ENCODE measurements around the gene SEC62. TPM values are rescaled to one million over a fixed set of nuclear protein-coding genes. Genes with fewer than 3 reads are reported as not detected.
"Not testable (repeated sequence)": the region's sequence is repeated elsewhere in the genome, so short reads cannot be mapped to it uniquely, and the experiment has no call there.

The SEC62 gene
- total RNA-seq, 1 donor from 2014 or later: 72.1 TPM

DNA sequence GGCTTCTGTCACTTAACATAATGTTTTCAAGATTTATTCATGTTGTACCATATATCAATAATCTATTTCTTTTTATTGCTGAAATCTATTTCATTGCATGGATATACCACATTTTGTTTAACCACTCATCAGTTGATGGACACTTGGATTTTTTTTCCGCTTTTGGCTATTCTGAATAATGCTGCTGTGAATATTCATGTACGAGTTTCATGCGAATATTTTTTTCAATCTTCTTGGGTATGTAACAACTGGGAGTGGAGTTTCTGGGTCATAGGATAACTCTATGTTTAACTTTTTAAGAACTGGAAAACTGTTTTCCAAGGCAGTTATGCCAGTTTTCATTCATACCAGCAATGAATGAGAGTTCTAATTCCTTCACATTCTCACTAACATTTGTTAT, 49.5 kb downstream of the SEC62 start:
- Mint-ChIP-seq H3K27me3 (peaks cover 12% of the 10 kb centered on the region), H3K9me3 (no peaks in the 10 kb centered on the region), H3K4me3 (no peak overlapping the region), H3K27ac (no peak overlapping the region), H3K36me3 (ENCODE audit: low read depth) (no peaks in the 10 kb centered on the region), H3K4me1 (peaks cover 4% of the 10 kb centered on the region)
- no peak for DNase-seq
- intact Hi-C loops (cut with micrococcal nuclease): no loop called here

DNA sequence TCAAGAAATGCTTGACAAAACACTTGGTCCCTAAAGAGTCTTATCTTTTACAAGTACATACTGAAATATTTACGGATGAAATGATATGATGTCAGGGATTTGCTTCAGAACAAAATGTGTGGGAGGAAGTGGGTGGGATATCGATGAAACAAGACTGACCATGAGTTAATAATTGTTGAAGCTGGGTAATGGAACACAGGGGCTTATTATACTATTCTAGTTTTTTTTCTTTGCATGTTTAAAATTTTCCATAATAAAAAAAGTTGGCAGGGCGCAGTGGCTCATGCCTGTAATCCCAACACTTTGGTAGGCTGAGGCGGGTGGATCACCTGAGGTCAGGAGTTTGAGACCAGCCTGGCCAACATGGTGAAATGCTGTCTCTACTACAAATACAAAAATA, 52.7 kb downstream of the SEC62 start:
- H3K4me1 Mint-ChIP-seq; H3K27ac Mint-ChIP-seq; H3K9me3 Mint-ChIP-seq; intact Hi-C loops (cut with micrococcal nuclease); H3K36me3 Mint-ChIP-seq (ENCODE audit: low read depth); H3K4me3 Mint-ChIP-seq; DNase-seq: not testable (repeated sequence)
- H3K27me3 Mint-ChIP-seq: peaks cover 17% of the 10 kb centered on the region

DNA sequence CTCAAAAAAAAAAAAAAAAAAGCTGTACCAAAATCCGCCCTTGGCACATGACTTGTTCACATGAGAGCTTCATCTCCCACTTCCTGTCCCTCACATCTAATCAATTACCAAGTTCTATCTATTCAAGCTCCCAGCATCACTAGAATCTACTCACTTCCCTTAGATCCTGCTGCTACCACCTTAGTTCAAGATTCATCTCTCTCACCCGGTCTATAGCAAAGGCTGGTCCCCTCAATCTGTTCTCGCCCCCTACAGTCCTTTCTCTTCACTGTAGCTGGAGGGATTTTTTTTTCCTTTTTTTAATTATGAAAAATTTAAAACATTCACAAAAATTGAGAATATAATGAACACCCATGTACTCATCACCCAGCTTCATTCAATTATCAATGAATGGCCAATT, 54.5 kb downstream of the SEC62 start:
- Mint-ChIP-seq H3K27ac (no peak overlapping the region), H3K9me3 (peaks cover 5% of the 10 kb centered on the region), H3K4me3 (no peak overlapping the region), H3K4me1 (peaks cover 7% of the 10 kb centered on the region), H3K36me3 (ENCODE audit: low read depth) (peaks cover 2% of the 10 kb centered on the region), H3K27me3 (peaks cover 20% of the 10 kb centered on the region)
- intact Hi-C loops (cut with micrococcal nuclease): no loop called here
- DNase-seq: no peak

DNA sequence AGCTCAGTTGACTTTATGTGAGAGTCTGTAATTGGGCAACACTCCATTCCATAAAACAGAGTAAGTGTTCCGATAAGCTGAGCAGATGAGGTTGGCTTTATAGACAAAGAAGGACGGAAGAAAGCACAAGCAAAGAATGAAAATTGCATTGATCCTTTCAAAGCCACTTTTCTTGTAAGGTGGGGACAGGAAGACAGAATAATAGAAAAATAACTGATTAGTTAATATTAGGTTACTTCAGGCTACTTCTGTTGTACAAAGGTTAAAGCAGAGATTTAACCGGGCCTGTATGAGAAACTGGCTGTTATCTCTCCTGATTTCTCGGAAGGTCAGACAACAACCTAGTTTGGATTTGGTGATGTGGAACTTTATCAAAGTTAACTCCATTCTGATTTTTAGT, 55.7 kb downstream of the SEC62 start:
- H3K4me3 Mint-ChIP-seq: no peak overlapping the region
- H3K27me3 Mint-ChIP-seq: peaks cover 10% of the 10 kb centered on the region
- intact Hi-C loops (cut with micrococcal nuclease): no loop called here

DNA sequence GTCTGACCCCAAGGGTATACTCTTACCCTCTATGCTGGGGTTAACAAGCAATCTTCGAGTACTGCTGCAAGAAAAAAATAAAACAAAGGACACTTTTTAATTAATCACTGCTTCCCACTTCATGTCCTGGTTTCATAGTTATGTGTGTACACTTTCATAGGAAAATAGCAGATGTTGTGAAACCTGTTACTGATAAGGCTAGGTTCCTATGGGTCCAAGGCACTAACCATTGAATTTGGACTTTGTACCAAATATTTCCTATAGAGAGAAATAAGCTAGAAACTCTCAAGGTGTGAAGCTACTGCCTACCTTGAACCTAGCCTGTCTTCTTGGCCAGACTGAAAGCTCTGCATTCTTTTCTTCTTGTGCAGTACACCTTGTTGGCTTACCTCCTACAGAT, 56.6 kb downstream of the SEC62 start:
- intact Hi-C loops (cut with micrococcal nuclease): no loop called here
- Mint-ChIP-seq H3K4me1 (peaks cover 16% of the 10 kb centered on the region), H3K4me3 (no peak overlapping the region), H3K27me3 (peaks cover 9% of the 10 kb centered on the region), H3K9me3 (peaks cover 13% of the 10 kb centered on the region), H3K27ac (no peak overlapping the region), H3K36me3 (ENCODE audit: low read depth) (peaks cover 4% of the 10 kb centered on the region)
- DNase-seq: no peak

More for the DNA sequence above, 55.7 kb downstream of the SEC62 start:
- Mint-ChIP-seq H3K9me3 (peaks cover 9% of the 10 kb centered on the region), H3K4me1 (peaks cover 11% of the 10 kb centered on the region), H3K36me3 (ENCODE audit: low read depth) (peaks cover 2% of the 10 kb centered on the region), H3K27ac (no peak overlapping the region)
- DNase-seq: no peak

DNA sequence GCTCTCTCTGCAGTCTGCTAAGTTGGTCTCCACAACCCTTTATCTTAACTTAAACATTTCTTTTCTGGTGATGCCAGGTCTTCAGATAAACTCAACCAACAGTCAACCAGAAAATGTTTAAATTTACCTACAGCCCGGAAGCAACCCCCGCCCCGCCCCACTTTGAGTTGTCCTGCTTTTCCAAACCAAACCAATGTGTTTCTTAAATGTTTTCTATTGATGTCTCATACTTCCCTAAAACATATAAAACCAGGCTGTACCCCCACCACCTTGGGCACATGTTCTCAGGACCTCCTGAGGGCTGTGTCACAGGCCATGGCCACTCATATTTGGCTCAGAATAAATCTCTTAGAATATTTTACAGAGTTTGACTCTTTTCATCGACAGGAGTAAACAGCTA, 58.0 kb downstream of the SEC62 start:
- DNase-seq: no peak
- Mint-ChIP-seq H3K4me3 (no peak overlapping the region), H3K27ac (no peak overlapping the region), H3K4me1 (peaks cover 16% of the 10 kb centered on the region), H3K27me3 (peaks cover 8% of the 10 kb centered on the region), H3K9me3 (peaks cover 16% of the 10 kb centered on the region), H3K36me3 (ENCODE audit: low read depth) (peaks cover 6% of the 10 kb centered on the region)
- intact Hi-C loops (cut with micrococcal nuclease): no loop called here

DNA sequence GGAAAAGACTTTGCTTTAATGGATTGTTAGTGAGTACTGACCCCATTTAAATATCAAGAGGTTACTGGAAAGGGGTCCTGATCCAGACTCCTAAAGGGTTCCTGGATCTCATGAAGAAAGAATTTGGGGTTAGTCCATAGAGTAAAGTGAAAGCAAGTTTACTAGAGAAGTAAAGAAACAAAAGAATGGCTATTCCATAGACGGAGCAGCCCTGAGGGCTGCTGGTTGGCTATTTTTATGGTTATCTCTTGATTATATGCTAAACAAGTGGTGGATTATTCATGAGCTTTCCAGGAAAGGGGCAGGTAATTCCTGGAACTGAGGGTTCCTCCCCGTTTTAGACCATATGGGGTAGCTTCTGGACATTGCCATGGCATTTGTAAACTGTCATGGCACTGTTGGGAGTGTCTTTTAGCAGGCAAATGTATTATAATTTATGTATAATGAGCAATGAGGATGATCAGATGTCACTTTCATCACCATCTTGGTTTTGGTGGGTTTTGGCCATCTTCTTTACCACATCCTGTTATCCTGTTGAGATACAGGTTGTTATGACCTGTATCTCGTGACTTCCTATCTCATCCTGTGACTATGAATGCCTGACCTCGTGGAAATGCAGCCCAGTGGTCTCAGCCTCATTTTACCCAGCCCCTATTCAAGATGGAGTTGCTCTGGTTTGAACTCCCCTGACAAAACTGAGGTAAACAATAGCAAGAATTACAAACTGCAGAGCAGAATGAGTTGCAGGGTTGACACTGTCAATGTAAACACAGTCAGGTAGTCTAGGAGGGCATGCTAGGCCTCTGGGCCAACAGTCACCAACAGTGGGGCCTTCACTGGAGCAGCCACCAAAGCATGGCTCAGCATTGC, 60.9 kb downstream of the SEC62 start:
- H3K27me3 Mint-ChIP-seq: peaks cover 8% of the 10 kb centered on the region
- H3K27ac Mint-ChIP-seq: peak overlapping the region; percentile 39
- H3K4me1 Mint-ChIP-seq: peaks cover 16% of the 10 kb centered on the region
- H3K4me3 Mint-ChIP-seq: no peak overlapping the region
- intact Hi-C loops (cut with micrococcal nuclease): no loop called here
- peaks cover 6% of the 10 kb centered on the region for H3K36me3 Mint-ChIP-seq (ENCODE audit: low read depth)
- peak; percentile 77 for DNase-seq
- peaks cover 16% of the 10 kb centered on the region for H3K9me3 Mint-ChIP-seq

DNA sequence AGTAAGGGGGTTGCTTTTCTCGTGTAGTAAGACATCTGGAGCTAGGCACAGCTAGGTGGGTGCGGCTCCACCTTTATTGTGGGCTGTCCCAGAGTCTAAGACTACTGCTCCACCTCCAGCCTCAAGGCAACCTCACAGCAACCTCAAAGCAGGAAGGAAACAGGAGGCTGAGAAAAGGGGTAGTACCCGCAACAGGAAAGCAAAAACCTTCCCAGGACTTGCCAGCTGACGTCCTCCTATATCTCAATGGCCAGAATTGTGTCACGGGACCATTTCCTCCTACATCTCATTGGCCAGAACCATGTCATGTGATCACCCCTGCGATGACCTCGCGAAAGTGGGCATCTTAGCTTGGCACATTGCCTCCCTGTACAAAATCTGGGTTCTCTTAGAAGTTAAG, 66.9 kb downstream of the SEC62 start:
- peaks cover 2% of the 10 kb centered on the region for H3K36me3 Mint-ChIP-seq (ENCODE audit: low read depth)
- H3K27ac Mint-ChIP-seq: peak overlapping the region; percentile 57
- peak; percentile 87 for DNase-seq
- H3K27me3 Mint-ChIP-seq: no peaks in the 10 kb centered on the region
- intact Hi-C loops (cut with micrococcal nuclease): loop anchor here (2.0 kb wide), 1 partner anchor 67 kb away; the partner anchor contains the start of gene SEC62
- peak overlapping the region; percentile 62 for H3K4me3 Mint-ChIP-seq
- H3K4me1 Mint-ChIP-seq: peaks cover 19% of the 10 kb centered on the region
- H3K9me3 Mint-ChIP-seq: peaks cover 3% of the 10 kb centered on the region

DNA sequence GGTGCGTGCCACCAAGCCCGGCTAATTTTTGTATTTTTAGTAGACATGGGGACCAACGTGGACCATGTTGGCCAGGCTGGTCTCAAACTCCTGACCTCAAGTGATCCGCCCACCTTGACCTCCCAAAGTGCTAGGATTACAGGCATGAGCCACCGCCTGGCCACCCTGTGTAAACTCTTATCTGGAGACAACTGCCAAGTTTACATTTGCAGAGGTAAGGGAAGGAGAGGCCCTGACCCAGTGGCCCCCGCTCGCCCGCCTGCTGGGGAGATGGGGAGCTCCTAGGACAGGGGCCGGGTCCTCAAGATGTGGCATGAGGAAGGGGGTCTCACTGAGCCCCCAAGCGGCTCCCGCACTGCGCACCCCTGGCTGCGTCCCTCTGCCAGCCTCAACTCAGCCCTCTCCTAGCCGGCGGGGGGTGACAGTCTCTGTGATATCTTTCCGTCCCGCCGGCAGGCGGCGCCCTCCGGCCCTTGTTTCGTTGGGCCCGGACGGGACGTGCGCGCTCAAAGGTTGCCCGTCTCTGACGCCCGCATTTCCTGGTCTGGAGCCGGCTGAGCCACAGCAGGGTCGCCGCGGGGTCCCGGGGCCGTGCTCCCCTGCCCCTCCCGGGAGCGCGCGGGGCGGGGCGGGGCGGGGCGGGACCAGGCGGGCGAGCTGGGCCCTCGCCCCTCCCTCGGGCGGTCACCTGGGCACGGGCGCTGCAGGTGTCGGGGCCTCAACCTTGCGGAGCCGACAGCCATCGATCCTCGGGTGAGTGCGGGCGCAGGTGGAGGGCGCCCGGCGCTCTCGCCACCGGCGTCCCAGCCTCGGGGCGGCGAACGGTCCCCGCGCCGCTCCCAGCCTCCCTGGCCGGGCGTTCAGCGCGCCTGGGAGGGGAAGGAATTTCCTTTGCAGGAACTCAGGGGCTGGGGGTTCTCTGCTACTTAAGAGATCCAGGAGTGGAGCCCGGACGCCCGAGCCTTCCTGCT, 71.1 kb downstream of the SEC62 start, which contains the start of gene GPR160:
TSS of gene GPR160 (plus strand) at position 533 of the 971 bp plus-strand sequence. CDS start 45,978 bp downstream, outside the sequence.
- Mint-ChIP-seq H3K27me3 (peaks cover 6% of the 10 kb centered on the region), H3K4me1 (peaks cover 16% of the 10 kb centered on the region), H3K36me3 (ENCODE audit: low read depth) (peaks cover 1% of the 10 kb centered on the region), H3K9me3 (no peaks in the 10 kb centered on the region), H3K27ac (no peak within 1 kb of the TSS), H3K4me3 (peak within 1 kb of the TSS; percentile 87)
- intact Hi-C loops (cut with micrococcal nuclease): loop anchor here (2.0 to 5.0 kb wide), 6 partner anchors 17 to 275 kb away; partner anchors contain the start of gene PHC3
- peak; percentile 95 for DNase-seq

DNA sequence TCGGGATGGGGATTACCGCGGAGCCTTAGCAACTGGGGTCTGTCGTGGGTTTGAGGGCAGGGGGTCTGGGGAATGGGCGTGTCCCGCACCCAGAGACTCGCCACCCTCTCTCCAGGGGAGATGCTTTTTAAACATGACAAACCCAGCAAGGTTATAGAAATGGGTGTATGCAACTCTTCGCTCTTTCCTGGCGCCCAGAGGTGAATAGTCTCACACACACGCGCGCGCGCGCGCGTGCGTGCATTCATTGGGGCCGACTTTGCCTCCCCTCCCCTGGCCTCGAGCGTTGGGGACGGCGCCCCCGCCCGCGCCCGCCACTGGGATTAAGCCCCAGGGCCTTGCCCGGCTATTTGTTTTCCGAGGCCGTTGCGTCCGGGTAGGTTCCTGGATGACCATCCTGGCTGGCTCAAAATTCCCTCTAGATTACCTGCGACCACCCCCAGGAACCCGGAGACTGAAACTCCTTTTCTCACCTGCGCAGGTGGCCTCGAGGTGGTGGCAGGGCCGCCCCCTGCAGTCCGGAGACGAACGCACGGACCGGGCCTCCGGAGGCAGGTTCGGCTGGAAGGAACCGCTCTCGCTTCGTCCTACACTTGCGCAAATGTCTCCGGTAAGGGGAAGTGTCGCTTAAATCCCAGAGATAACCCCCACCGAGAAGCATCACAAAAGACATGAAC, 72.0 kb downstream of the SEC62 start:
- Mint-ChIP-seq H3K27me3 (peaks cover 6% of the 10 kb centered on the region), H3K4me3 (peak overlapping the region; percentile 87), H3K4me1 (peaks cover 8% of the 10 kb centered on the region), H3K36me3 (ENCODE audit: low read depth) (peaks cover 1% of the 10 kb centered on the region), H3K9me3 (no peaks in the 10 kb centered on the region), H3K27ac (no peak overlapping the region)
- intact Hi-C loops (cut with micrococcal nuclease): loop anchor here (5.0 kb wide), 4 partner anchors 39 to 276 kb away; partner anchors contain the start of gene PHC3
- DNase-seq: peak; percentile 76

DNA sequence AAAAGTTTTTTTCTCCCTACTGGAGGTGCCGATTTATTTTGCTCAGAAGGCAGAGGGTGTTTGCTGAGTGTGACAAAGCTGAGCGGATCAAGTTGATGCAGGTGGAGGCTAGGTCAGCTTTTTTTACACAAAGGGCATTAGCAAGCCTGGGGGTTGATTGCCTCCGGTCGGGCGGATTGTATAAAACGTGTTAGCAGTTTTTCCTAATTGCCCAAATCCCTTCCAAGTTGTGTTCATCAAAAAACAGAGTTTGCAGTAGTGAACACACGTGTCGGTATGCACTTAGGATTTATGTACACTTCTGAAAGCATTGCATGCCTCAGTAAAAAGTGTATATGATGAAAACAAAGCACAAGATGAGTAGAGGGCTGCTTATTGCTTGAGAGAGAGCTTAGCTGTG, 73.8 kb downstream of the SEC62 start:
- no peak overlapping the region for H3K27ac Mint-ChIP-seq
- no peak overlapping the region for H3K4me3 Mint-ChIP-seq
- intact Hi-C loops (cut with micrococcal nuclease): no loop called here
- DNase-seq: no peak
- H3K4me1 Mint-ChIP-seq: peaks cover 12% of the 10 kb centered on the region
- H3K9me3 Mint-ChIP-seq: no peaks in the 10 kb centered on the region
- H3K27me3 Mint-ChIP-seq: peaks cover 6% of the 10 kb centered on the region
- peaks cover 1% of the 10 kb centered on the region for H3K36me3 Mint-ChIP-seq (ENCODE audit: low read depth)

DNA sequence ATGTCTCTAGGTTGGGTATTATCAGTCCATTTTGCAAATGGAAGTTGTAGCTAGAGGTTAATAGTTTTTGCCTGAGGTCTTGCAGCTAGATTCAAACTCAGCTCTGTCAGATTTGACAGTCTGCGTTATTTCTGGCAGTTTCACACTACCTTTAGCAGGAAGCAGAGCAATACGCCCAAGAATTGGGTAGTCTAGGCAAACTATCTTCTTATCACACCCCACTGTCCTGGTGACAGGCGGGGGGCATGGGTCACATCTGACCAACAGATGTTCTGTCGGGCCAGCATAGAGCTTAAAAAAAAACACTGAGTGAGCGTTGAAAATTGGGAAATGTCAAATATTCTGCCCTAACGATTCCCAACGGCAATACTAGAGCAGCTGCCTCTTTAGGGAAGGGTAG, 76.9 kb downstream of the SEC62 start:
- DNase-seq: no peak
- Mint-ChIP-seq H3K4me1 (peaks cover 16% of the 10 kb centered on the region), H3K9me3 (no peaks in the 10 kb centered on the region), H3K27ac (no peak overlapping the region), H3K36me3 (ENCODE audit: low read depth) (peaks cover 1% of the 10 kb centered on the region), H3K4me3 (no peak overlapping the region), H3K27me3 (peaks cover 6% of the 10 kb centered on the region)
- intact Hi-C loops (cut with micrococcal nuclease): no loop called here

DNA sequence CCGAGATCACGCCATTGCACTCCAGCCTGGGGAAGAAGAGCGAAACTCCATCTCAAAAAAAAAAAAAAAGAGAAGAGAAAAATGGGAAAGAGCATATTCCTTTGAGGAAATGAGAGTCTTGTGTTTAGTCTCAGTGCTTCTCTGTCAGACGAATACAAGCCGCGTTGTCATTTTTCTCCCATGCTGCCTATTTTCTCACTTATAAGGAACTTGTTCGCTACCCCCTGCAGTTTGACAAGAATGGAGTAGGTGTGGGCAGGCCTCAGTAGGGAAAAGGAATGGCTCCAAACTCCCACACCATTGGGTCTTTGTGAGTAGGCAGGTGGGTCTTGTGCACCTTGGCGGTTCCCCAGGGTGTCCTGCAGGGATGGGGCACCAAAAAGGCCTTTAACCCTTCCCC, 77.7 kb downstream of the SEC62 start:
- DNase-seq: no peak
- intact Hi-C loops (cut with micrococcal nuclease): no loop called here
- H3K27me3 Mint-ChIP-seq: peaks cover 4% of the 10 kb centered on the region
- H3K9me3 Mint-ChIP-seq: no peaks in the 10 kb centered on the region
- no peak overlapping the region for H3K27ac Mint-ChIP-seq
- H3K36me3 Mint-ChIP-seq (ENCODE audit: low read depth): peaks cover 1% of the 10 kb centered on the region
- H3K4me1 Mint-ChIP-seq: peaks cover 16% of the 10 kb centered on the region
- no peak overlapping the region for H3K4me3 Mint-ChIP-seq

All from activated CD4-positive, alpha-beta T cell treated with anti-CD3 and anti-CD28 coated beads, Interleukin-2, amount 10 ng/mL, durations not matched to agents 24 days and 14 days (primary cell).